ENCODE results near the gene MRPS27. TPM values are rescaled to one million over a fixed set of nuclear protein-coding genes. Genes with fewer than 3 reads are reported as not detected.

The MRPS27 gene
- total RNA-seq, 1 donor from 2014 or later = 63.2 TPM

DNA sequence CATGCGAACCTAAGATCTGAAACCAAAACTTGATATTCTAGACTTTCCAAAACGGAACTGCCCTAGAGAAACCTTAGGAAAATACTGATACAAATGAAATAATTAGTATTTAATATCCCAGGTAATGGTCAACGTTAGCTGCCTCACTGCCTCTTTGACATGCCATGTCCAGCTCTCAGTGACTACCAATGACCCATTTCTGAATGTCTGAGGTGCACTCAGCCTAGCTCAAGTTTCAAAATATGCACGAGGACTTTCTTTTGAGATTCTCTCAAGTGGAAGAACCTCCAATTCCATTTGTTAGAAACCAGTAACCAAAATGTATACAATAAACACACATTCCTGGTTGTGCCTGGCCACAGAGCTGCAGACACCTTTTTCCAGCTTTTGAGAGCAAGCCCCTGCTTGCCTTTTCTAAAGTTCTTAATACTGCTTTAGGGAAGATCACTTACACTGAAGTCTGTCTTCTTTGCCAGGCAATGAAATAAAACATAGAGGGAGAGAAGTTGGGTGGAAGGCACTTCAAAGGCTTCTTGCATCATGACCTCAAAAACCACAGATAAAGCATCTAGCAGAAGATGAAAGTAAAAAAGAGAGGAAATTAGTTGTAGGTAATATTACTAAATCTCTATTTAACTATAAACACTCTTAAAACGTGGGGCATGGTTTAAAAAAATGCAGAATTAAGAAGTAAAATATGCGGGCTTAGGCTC, 87.9 kb downstream of the MRPS27 start:
- peak; percentile 36 for ATAC-seq

DNA sequence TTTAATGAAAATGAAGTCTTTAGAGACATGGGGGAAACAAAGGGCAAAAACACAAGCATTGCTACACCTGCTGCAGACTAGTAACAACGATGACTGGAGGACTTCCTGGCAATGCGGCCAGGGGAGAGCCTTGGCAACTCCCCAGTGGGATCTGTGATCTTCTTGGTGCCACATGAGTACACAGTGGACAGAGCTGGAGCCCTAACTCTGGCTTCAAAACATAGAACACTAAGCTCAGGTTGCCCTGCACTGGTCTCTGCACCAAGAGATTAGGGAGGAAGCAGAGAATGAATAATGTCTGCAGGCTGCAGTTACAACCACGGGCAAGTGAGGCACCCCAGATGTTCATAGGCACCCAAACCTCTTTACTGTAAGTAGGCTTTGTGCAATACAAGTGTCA, 91.1 kb downstream of the MRPS27 start:
- no peak for ATAC-seq

DNA sequence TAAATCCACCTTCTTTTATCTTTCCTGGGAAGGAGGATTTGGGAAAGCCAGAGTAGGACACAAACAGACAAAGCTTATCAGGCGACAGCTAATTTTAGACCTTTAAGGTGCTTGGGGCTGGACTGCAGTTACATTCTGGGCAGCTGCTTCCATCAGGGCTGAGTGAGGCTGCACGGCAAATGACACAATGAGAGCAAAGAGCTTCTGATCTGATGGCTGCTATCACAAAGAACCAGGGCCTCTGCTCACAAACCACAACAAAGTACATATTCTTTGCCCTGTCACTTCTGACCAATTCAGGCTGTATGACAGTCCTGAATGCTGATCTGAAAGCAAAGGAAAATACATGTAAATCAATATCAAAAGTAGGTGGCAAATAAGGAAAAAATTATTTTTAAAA, 93.1 kb downstream of the MRPS27 start:
- no peak for ATAC-seq

DNA sequence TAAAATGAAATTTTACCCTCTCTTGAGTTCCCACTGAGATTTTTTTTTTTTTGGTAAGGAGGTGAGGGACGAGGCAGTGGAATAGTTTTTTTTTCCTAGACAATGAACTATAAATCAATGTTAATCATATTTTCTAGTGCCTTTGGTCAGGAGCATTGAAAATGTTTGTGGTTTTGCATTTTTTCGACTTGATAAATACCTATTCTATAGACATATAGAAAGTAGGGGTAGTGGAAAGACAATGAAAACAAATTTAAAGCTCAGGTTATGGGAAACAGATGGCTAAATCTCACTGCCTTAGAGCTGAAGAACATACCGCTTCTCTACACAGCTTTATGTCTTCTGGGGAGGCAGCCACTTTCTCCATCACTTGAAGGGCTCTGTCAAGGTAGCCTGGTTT, 94.3 kb downstream of the MRPS27 start:
- no peak for ATAC-seq

DNA sequence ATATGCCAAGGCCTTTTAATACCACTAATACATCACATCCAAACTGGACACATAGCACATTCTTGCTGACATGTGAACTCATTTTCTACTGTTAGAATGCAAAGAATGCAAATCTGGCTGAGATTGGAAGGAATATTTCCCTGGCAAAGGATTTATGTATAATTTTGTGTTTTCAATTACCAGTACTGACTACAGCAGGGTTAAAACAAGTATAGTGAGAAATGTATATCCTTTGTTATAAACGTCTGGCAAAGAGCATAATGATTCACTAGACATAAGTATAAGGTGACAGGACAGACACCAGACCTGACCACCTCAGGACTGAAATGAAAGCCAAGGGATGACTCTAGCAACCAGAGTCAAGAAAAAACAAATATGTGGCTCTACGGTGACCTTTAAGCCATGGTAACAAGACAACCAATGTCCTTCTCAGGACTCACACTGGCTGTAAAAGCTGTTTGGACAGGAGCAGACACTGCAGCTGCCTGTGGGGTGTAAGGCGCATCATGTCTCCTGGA, 95.0 kb downstream of the MRPS27 start:
- ATAC-seq = no peak

DNA sequence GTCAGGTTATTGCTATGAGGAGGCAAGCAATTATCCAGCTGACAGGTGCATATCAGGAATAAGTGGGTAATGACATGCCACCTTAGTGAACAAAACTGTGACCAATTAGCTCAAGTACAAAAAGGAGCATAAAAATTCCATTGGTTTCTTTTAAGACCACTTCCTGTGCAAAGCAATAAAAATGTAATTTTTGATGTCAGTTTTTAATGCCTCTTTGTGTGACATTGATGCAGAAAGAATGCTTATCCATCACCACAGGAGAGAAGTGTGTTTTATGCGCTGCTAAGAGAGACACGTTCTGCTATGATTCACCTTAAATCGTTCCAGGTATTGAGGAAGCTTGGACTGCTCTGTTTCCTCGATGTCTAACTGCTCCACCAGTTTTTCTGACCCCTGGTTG, 96.7 kb downstream of the MRPS27 start:
- no peak for ATAC-seq

DNA sequence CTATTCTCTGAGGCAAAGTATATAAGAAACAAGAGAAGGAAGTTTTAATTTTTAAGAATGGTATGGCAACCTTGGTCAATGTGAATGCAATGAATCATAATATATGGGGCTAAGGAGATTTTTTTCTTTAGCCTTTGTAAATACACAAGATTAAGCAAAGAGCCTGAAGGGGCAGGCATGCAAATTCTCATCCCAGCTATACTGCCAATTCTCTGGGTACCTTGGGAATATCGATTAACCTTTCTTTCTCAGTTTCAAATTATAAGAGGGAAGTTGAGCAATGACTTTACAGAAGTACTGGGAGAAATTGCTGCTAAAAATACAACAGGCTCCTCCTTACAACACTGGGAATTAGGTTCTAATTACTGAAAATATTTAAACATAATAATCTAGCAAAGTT, 97.5 kb downstream of the MRPS27 start:
- ATAC-seq = no peak

DNA sequence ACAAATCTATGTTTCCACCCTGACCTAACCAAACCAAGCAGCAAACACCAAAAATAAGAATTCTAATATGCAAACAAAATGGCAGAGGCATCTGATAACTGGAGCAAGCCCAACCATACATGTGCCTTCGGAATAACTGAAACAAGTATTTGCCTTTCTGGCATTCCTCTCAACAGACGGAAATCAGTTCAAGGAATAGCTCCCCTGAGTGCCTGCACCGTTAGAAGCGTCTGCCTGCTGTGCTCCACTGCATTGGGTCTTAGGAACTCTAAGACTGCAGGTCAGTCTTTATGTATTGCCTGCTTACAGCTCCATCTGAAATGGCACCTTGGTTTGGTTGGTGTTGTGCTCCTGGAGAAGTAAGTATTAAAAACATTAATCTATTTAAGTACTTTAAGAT, 98.5 kb downstream of the MRPS27 start:
- no peak for ATAC-seq

DNA sequence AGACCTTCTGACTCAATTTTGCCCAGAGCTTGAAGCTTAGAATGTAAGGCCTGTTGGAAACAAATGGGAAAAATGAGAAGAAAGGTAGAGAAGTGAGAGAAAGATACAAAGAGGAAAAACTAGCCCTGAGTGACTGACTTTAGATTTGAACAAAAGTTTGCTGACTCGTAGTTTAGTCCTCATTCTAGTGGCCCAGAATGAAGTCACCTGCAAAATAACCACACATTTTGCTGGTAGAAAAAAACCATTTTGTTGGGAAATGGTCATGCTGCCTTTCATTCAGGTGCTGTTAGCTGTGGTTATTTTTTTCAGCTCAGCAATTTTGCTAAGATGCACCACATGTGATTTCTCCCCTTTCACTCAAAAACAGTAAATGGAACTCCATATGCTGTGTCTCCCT, 98.9 kb downstream of the MRPS27 start:
- ATAC-seq = no peak

DNA sequence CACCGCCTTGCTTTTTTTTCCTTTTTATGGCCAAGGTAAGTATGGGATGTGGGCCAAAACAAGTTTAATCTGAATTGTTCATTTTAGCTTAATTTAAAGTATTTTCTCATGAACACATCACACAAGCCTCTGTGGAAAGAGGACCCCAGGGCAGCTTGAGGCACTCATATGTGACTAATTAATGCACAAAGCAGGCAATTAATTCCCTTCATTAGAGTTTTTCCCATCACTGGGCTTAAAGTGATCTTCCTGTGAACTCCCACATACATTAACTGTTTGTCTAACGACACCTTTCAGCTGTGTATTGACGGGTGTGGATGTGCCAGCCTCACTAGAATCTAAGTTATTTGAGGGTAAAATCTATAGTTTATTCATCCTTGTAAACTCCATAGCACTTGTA, 103.3 kb downstream of the MRPS27 start:
- ATAC-seq = no peak

DNA sequence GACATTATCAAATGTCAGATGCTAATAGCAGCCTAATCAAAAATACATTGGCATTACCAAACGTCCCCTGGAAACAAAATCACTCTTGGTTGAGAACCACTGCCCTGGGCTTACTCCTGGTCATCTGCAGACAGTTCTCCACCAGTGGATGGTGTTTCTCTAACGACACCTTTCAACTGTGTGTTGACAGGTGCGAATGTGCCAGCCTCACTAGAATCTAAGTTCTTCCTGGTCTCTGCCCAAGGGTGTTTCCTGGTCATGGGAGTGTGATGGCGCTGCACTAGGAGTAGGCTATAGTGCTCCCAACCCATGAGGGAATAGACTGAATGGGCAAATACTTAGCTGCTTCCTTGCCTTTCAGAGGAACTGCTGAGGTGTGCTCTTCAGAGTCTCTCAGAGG, 105.9 kb downstream of the MRPS27 start:
- ATAC-seq = no peak

DNA sequence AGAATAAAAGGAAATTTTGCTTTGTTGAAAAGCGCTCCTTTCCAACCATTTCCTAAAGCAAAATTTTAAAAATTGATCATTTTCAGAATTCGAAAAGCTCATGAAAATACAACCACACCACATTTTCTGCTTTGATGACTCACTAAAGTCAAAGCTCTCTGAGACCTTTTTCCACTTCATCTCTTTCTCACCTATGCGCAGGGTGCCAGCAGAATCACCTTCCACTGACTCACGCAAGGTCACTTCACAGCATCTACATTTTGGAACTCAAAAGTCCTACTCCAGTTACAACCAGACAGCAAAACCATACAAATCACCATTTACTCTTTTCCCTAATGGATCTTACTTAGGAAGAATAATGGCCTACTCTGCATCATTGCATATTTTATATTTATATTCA, 106.6 kb downstream of the MRPS27 start:
- ATAC-seq = no peak

DNA sequence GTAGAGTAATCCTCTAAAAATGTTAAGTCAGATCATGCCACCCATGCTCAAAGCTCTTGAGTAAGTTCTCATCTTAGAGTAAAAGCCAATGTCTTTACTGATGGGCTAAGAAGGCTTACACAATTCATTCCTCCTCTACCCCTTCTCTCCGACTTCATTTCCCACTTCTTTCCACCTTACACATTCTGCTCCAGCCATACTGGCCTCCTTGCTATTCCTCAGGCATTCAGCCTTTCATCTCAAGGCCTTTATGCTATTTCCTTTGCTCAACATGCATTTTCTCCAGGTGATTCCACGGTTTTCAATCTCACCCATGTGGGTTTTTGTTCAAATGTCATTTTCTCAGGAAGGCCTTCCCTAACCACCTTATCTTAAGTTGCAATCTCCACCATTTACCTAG, 107.9 kb downstream of the MRPS27 start:
- ATAC-seq = no peak

DNA sequence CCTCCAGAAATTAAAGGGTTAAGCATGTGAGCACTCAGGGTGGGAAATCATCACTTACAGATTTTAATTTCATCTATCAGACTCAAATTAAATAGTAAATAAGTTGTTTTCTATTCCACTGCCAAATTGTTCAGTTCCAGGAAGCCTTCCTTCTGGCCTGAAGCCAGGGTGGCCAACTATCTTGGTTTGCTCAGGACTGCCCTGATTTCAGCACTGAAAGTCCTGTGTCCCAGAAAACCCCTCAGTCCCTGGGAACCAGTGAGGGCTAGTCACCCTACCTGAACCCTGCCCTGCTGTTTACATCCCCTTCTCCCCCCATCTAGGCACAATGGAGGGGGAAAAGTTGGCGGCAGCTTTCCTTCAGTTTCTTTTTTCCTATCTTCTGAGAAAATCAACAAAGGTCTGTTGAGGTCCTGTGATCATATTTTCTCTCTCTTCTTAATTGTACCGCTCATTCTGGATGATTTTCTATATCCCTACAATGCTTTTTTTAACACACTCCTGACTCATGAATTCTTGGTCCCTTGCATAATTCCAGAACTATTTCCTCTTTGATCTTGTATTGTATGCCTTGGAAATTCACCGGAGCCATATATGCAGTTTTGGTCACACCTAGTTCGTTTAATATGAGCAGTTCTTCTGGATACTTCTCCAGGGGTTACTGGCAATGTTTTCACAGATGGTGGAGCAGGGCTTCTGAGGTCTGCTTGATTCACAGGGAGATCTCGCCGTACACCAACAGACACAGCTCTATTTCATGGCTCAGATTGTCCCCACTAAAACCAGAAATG, 109.0 kb downstream of the MRPS27 start:
- peak; percentile 79 for ATAC-seq

DNA sequence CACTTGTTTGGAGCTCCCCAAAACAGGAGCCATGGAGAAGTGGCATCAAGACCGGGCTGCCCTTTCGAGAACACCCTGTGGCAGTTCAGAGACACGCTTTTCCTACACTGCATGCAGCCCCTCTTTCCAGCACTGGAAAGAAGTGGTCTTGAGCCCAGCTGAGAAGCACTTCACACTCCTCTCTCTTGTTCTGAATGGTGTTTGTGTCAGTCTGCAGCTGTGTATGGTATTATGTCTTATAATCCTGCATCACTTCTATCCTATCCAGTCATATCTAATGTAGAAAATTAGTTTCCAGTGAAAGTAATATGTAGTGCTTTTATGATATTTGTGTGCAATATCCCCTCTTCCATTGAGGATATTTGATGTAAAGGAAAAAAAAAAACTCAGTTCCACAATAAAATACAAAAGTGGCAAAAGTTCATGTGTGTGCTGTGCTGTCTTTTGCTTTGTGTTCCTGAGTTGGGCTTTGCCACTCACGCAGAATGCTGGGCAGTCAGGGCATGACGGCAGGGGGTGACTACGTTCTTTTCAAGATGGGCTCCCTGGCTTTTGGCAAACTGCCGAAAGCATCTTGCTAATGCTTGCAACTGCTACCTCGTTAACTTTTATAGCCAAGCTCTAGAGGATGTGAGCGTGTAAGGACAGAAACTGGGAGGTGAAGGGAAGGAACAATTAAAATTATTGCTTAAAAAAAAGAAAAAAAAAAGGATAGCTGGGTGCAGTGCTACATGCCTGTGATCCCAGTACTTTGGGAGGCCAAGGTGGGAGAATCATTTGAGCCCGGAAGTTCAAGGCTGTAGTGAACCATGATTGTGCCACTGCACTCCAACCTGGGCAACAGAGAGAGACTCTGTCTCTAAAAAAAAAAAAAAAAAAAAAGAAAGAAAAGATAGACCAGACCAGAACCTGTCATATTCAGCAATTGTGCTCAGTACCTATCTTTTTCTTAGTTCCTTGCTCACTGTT, 110.6 kb downstream of the MRPS27 start:
- ATAC-seq = no peak

DNA sequence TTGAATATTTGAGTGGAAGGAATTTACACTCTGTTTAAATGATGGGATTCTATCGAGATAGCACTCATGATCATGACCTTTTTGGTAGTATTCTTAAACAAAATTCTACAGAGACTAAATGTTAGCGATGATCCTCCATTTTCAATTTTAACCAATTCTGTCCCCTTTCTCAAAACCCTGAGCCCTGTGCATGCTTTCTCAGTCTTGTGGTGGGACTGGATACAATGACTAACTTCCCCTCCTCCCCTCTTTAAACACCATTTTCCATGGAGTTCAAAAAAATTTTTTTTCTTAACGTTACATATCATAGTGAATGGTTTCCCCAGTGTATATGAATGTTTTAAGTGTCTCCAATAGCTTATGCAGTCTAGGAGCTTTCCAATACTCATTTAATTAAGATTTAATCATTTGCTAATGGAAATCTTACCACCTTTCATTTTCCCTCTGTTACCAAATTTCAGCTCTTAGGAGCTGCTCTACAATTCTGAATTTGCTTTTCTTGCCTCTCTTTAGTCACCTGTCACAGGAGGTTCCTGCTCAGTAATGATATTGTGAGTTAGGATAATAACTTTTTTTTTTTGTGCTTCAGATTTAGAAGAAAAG, 111.6 kb downstream of the MRPS27 start:
- no peak for ATAC-seq

DNA sequence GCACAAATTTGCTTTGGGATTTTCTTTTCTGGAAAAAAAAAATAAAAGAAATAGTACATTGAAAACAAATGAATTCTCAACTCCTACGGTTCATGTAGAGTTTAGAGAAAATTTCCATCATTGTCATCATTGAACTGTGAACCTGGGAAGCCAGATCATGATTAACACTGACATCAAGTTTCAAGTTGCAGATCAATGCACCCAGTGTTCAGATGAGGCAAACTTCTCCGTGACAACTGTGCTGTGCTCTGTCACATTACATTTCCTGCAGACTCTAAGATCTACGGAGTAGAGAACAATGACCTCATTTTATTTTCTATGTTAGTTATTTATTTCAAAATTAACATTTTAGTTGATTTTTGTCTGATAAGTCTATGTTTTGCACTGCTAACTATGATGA, 113.0 kb downstream of the MRPS27 start:
- no peak for ATAC-seq

DNA sequence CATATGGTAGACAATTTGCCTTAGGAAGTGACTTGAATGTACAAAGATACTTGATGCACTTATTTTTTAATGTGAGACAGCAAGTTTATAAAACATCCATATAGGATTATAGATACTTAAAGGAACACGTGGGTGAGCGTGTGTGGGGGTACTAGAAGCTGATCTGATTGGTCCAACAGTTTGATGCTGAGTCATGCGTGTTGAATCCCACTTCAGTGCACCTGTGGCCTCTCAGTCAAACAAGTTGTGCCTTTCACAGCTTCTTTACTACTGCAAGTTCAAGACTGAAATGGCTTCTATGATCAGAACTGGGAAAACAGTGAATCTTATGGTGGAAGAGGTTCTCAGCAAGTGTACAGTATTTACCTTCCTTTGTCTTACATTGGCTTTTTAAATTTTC, 113.9 kb downstream of the MRPS27 start:
- no peak for ATAC-seq

DNA sequence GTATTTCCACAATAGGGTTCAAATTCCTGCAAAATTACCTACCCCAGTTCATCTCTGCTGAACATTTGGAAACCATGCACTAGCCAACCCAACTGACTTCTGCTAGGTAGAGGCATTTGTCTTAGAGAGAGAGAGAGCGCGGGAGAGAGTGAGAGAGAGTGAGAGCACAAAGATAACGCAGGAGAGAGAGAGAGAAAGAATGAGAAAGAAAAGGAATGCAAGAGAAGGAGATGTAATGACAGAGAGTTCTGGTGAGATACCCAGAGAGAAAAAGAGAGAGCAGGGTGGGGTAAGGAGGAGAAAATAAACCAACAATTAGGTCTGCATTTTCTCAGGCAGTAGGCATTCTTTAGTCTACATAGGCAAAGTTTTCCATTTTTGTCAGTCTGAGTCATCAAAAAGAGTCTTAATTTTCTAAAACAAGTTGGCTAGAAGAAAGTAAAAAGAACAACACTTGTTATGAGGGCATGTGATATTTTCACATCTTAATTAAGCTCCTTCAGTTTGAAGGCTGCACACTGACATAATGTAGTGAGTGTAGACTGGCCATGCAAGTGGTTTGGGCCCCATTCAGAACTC, 114.5 kb downstream of the MRPS27 start:
- no peak for ATAC-seq

DNA sequence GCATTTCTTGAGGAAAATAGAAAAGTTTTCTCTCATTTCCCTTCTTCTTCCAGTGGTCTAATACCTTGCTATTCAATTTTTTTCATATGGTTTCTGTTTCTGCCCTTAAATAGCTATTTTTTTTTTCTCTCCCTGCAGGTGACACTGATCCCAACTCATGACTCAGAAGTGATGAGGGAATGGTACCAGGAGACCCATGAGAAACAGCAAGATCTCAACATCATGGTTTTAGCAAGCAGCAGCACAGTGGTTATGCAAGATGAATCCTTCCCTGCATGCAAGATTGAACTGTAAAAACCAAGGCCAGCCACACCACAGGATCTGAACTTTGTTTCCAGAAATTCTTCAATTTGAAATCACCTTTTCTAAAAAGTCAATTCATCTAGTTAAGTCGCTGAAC, 115.1 kb downstream of the MRPS27 start:
- no peak for ATAC-seq

DNA sequence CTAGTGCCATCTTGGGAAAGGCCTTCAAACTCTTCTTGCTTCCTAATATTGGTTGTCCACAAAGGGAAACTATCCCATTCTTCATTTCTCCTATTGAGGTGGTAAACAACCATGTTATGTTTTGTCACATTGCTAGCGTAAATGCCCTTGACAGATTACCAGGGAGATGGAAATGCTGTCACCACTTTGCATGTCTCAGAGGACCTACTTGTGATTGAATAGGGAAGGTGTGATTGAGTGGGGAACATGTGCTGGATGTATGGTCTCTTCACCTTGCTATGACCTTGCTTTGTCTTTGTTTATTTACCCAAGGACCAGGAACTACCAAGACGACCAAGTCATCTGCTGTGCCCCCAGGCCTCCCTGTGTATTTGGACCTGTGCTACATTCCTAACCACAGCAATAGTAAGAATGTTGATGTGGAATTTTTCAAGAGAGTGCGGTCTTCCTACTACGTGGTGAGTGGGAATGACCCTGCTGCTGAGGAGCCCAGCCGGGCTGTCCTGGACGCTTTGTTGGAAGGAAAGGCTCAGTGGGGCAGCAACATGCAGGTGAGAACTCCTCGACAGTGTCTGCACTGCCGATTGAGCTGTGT, 116.7 kb downstream of the MRPS27 start:
- no peak for ATAC-seq

DNA sequence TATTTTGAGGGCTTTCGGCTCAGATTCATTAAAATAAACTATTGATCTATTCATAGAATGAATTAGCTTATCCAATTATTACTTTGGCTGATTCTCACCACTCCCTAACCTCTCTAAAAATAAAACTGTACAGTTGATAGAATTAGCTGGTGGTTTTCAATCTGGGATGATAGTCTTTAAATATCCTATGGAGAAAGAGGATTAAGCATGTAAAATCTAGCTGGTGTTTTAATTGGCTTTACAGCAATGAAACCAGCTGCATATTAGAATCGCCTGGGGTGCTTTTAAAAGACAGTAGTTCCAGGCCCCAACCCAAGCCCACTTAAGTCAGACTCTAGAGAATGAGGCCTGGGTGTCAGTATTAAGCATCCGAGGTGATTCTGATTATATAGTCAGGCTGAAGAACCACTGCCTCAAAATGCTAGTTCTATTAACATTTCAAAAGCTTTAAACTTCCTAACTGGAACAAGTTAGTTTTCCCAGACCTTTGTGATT, 117.7 kb downstream of the MRPS27 start:
- no peak for ATAC-seq

All from esophagus mucosa (tissue), 1 donor.